Mesothelial cell of epicardium (in vitro differentiated cells): ENCODE results near the gene ANKMY1. TPM values are rescaled to one million over a fixed set of nuclear protein-coding genes. Genes with fewer than 3 reads are reported as not detected.

Experiments
- DNase-seq, 2 experiments: peaks; one replicate each; pipeline ENCODE4 v3.0.0; 2021; ENCODE audit warnings: low spot score in 2 of 2; ENCODE audit not compliant: unreplicated experiment in 2 of 2
- H3K27ac Mint-ChIP-seq: 2 replicates; pipeline ENCODE4 v1.8.0; 2021; ENCODE audit warnings: mixed read lengths
- H3K27me3 Mint-ChIP-seq: 2 replicates; pipeline ENCODE4 v1.8.0; 2021; ENCODE audit warnings: low read depth, mixed read lengths
- H3K36me3 Mint-ChIP-seq: 2 replicates; pipeline ENCODE4 v1.8.0; 2021; ENCODE audit warnings: mixed read lengths
- H3K4me1 Mint-ChIP-seq: 2 replicates; pipeline ENCODE4 v1.8.0; 2021; ENCODE audit warnings: mixed read lengths
- H3K4me3 Mint-ChIP-seq: 2 replicates; pipeline ENCODE4 v1.8.0; 2021; ENCODE audit warnings: mild to moderate bottlenecking, moderate library complexity, mixed read lengths
- H3K9me3 Mint-ChIP-seq: 2 replicates; pipeline ENCODE4 v1.8.0; 2021; ENCODE audit warnings: mixed read lengths
- total RNA-seq: library from RNA; stranded (reverse); gene quantifications from 3 replicates; pipeline ENCODE4 v1.2.1, GENCODE V29; 2021
- TF ChIP-seq, protein P1 (sequence below): fragments of 200-600 bp; sonication (generic); IDR thresholded peaks from one replicate; pipeline ENCODE4 v1.5.0; 2021; ENCODE audit warnings: antibody characterized with exemption; ENCODE audit not compliant: unreplicated experiment

The ANKMY1 gene
- total RNA-seq, 1 donor from 2014 or later: 29.8 TPM

DNA sequence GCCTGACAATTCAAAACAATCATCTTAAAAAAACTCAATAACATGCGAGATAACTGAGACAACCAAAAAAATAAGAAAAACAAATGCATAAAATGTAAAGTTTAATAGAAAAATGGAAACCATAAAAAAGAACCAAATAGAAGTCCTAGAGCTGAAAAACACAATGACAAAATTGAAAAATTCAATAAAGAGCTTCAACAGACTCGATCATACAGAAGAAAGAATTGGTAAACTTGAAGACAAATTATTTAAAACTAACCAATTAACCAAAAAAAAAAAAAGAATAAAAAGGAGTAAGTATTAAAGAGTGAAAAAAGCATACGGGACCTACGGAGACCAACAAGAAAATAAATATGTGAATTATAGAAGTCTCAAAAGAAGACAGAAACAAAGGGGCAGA, 84.6 kb downstream of the ANKMY1 start:
- H3K27ac Mint-ChIP-seq: no peak overlapping the region
- H3K27me3 Mint-ChIP-seq: no peaks in the 10 kb centered on the region
- peaks cover 19% of the 10 kb centered on the region for H3K9me3 Mint-ChIP-seq
- peaks cover 8% of the 10 kb centered on the region for H3K4me1 Mint-ChIP-seq
- peaks cover 9% of the 10 kb centered on the region for H3K36me3 Mint-ChIP-seq
- no peak overlapping the region for H3K4me3 Mint-ChIP-seq
- no peak for DNase-seq
- TF ChIP-seq, protein P1, sequence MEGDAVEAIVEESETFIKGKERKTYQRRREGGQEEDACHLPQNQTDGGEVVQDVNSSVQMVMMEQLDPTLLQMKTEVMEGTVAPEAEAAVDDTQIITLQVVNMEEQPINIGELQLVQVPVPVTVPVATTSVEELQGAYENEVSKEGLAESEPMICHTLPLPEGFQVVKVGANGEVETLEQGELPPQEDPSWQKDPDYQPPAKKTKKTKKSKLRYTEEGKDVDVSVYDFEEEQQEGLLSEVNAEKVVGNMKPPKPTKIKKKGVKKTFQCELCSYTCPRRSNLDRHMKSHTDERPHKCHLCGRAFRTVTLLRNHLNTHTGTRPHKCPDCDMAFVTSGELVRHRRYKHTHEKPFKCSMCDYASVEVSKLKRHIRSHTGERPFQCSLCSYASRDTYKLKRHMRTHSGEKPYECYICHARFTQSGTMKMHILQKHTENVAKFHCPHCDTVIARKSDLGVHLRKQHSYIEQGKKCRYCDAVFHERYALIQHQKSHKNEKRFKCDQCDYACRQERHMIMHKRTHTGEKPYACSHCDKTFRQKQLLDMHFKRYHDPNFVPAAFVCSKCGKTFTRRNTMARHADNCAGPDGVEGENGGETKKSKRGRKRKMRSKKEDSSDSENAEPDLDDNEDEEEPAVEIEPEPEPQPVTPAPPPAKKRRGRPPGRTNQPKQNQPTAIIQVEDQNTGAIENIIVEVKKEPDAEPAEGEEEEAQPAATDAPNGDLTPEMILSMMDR: no peak

DNA sequence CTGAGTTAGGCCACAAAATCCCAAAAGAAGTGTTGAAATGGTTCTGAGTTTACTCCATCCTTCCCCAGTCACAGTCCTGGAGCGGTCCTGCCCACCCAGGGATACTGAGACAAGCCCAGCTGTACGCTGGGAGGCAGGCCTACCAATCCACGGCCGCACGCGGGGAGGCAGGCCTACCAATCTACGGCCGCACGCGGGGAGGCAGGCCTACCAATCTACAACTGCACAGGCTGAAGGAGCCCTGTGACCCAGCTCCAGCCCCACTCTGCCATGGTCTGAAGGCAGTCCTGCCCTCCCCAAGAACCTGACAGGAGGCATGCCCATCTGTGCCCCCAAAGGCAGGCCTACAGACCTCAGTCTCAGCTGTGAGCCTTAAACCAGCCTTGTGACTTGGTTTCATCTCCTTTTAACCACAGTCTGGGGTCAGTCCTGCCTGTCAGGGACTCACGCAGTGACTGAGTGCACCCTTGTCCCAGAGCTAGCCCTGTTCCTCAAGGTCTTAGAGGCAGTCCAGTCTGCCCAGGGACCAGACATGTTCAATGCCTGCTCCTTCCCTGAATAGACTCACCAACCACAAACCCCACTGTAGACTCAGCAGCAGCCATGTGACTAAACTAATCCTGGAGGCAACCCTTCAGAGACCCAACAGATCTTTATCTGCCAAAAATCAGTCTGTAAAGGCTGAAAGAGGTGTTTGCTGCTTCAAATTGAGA, 85.6 kb downstream of the ANKMY1 start:
- Mint-ChIP-seq H3K27me3 (no peaks in the 10 kb centered on the region), H3K4me3 (no peak overlapping the region)

GRCh38 chr2:240469740-240470139, 88.0 kb downstream of the ANKMY1 start:
- peaks cover 15% of the 10 kb centered on the region for H3K9me3 Mint-ChIP-seq

More for the DNA sequence above, 85.6 kb downstream of the ANKMY1 start:
- H3K9me3 Mint-ChIP-seq: peaks cover 19% of the 10 kb centered on the region
- DNase-seq: no peak
- peaks cover 9% of the 10 kb centered on the region for H3K36me3 Mint-ChIP-seq
- no peak overlapping the region for H3K27ac Mint-ChIP-seq
- peaks cover 8% of the 10 kb centered on the region for H3K4me1 Mint-ChIP-seq
- TF ChIP-seq, protein P1: no peak

GRCh38 chr2:240469239-240469636, 88.5 kb downstream of the ANKMY1 start:
- H3K27me3 Mint-ChIP-seq: no peaks in the 10 kb centered on the region
- peaks cover 11% of the 10 kb centered on the region for H3K4me1 Mint-ChIP-seq
- H3K27ac Mint-ChIP-seq: no peak overlapping the region
- H3K4me3 Mint-ChIP-seq: no peak overlapping the region
- H3K9me3 Mint-ChIP-seq: peaks cover 12% of the 10 kb centered on the region
- peak in 1 of 2 experiments; percentile 15 for DNase-seq
- H3K36me3 Mint-ChIP-seq: peaks cover 15% of the 10 kb centered on the region
- TF ChIP-seq, protein P1: no peak

More at GRCh38 chr2:240469740-240470139, 88.0 kb downstream of the ANKMY1 start:
- H3K36me3 Mint-ChIP-seq: peaks cover 12% of the 10 kb centered on the region
- TF ChIP-seq, protein P1: no peak
- no peak for DNase-seq
- no peak overlapping the region for H3K4me3 Mint-ChIP-seq
- H3K4me1 Mint-ChIP-seq: peaks cover 11% of the 10 kb centered on the region
- no peak overlapping the region for H3K27ac Mint-ChIP-seq
- H3K27me3 Mint-ChIP-seq: no peaks in the 10 kb centered on the region

DNA sequence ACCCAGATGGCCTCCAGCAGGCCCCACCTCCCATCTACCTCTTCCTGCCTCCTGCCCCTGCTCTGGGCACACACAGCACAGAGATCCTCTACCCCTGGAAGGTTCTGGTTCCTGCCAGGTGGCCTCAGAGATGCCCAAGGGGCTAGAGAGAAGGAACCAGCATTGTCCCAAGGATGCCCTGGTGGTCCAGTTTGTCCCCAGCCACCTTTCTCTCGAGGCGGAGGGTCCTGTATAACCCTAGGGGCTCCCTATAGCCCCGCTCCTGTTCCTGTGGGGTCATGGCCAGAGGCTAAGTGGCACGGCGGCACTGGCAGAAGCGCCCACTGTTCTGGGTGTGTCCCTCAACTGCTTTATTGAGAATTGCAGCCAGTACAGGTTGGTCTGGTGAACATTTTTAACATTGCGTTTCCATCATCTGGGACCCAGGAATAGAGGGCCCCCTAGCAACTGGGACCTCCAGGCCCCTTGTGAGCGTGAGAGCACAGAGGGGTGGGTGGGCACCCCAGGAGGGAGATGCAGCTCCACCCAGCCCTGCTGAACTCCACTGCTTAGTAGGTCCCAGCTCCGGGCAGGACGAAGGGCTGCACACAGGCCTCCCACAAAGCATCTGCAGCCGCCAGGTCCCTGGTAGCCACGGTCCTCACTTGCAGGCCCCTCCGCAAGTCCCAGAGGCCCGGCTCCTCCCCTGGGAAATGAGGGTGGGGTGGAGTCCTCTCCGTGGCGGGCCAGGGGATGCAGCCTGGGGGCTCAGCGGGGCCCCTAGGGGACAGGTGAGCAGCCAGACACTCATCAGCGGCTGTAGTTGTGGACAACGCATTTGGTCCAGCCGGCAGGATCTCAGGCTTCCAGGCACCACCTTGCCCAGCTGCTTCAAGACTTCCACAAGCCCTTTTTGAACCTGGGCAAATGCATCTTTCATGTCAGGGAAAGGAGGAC, 89.2 kb downstream of the ANKMY1 start:
- H3K4me3 Mint-ChIP-seq: no peak overlapping the region
- TF ChIP-seq, protein P1: no peak
- peaks cover 12% of the 10 kb centered on the region for H3K36me3 Mint-ChIP-seq
- no peak overlapping the region for H3K27ac Mint-ChIP-seq
- peaks cover 8% of the 10 kb centered on the region for H3K9me3 Mint-ChIP-seq
- H3K27me3 Mint-ChIP-seq: no peaks in the 10 kb centered on the region
- peak in 1 of 2 experiments; percentile 16 for DNase-seq
- H3K4me1 Mint-ChIP-seq: peaks cover 11% of the 10 kb centered on the region
